CD4-positive, alpha-beta T cell (primary cell): ENCODE measurements around the gene SIPA1. TPM values are rescaled to one million over a fixed set of nuclear protein-coding genes. Genes with fewer than 3 reads are reported as not detected.

ENCODE experiments used
- ATAC-seq: fragments of 200-7000 bp; cut with Tn5 transposase; one replicate; pipeline ENCODE4 v1.10.0; 2022; ENCODE audit warnings: mild to moderate bottlenecking; ENCODE audit not compliant: poor library complexity
- CTCF ChIA-PET: fragments of 350-600 bp; sonication (Branson Sonifier 250); formaldehyde crosslinking; loops from one replicate; lab custom pipeline; 2021; ENCODE audit warnings: antibody characterized with exemption, inconsistent platforms; lab: Charles Lee
- POLR2A ChIA-PET: fragments of 350-600 bp; sonication (Branson Sonifier 250); formaldehyde crosslinking; loops from one replicate; lab custom pipeline; 2021; ENCODE audit warnings: antibody characterized with exemption, inconsistent platforms; lab: Charles Lee
- DNase-seq, 14 experiments: peaks; one replicate each; pipeline ENCODE4 v3.0.0-alpha.2; 2013 to 2020; ENCODE audit warnings: mixed read lengths in 2 of 14
- H3K27ac ChIP-seq, 2 donors: one replicate each; pipeline versions ENCODE4 v1.5.1 to v1.7.0; 2013; ENCODE audit warnings: low read length in 2 of 2, low read depth in 1 of 2, mild to moderate bottlenecking in 1 of 2
- H3K27me3 ChIP-seq, 2 experiments: 1 replicate in 1 of 2; 2 replicates in 1 of 2; pipeline versions ENCODE4 v1.6.1 to v1.7.0; 2013; ENCODE audit warnings: low read length in 2 of 2, control low read depth in 1 of 2, mild to moderate bottlenecking in 1 of 2, moderate library complexity in 1 of 2; ENCODE audit not compliant: insufficient read depth in 2 of 2, control insufficient read depth in 1 of 2
- H3K36me3 ChIP-seq: one replicate; pipeline ENCODE4 v1.6.1; 2013; ENCODE audit warnings: low read length, control low read depth; ENCODE audit not compliant: insufficient read depth
- H3K4me1 ChIP-seq: one replicate; pipeline ENCODE4 v1.6.1; 2013; ENCODE audit warnings: low read length, control low read depth; ENCODE audit not compliant: insufficient read depth
- H3K4me3 ChIP-seq: one replicate; pipeline ENCODE4 v1.5.1; 2013; ENCODE audit warnings: mild to moderate bottlenecking, low read length, moderate library complexity
- H3K9me3 ChIP-seq, 2 experiments: 1 replicate in 1 of 2; 2 replicates in 1 of 2; pipeline versions ENCODE4 v1.6.1 to v1.7.0; 2013; ENCODE audit warnings: low read length in 2 of 2, mild to moderate bottlenecking in 2 of 2, control low read depth in 1 of 2, moderate library complexity in 1 of 2; ENCODE audit not compliant: control insufficient read depth in 1 of 2, insufficient read depth in 1 of 2
- H3K27ac Mint-ChIP-seq: one replicate; pipeline ENCODE4 v1.8.0; 2020; ENCODE audit warnings: mixed read lengths
- H3K27me3 Mint-ChIP-seq: one replicate; pipeline ENCODE4 v1.8.0; 2021; ENCODE audit warnings: mixed read lengths
- H3K36me3 Mint-ChIP-seq: one replicate; pipeline ENCODE4 v1.8.0; 2021; ENCODE audit warnings: low read depth, mixed read lengths
- H3K4me1 Mint-ChIP-seq: one replicate; pipeline ENCODE4 v1.8.0; 2021; ENCODE audit warnings: low read depth, mixed read lengths
- H3K4me3 Mint-ChIP-seq: one replicate; pipeline ENCODE4 v1.8.0; 2020; ENCODE audit warnings: mild to moderate bottlenecking, mixed read lengths
- H3K9me3 Mint-ChIP-seq: one replicate; pipeline ENCODE4 v1.8.0; 2020; ENCODE audit warnings: mixed read lengths
- CTCF ChIP-seq: fragments of 200-600 bp; IDR thresholded peaks from one replicate; pipeline ENCODE4 v1.8.0; 2022; ENCODE audit warnings: antibody characterized with exemption, mild to moderate bottlenecking
- intact Hi-C, 2 experiments: fragments of 100-400 bp; cut with DNase I in 1 of 2; cut with micrococcal nuclease in 1 of 2; formaldehyde crosslinking; loops; one replicate each; pipeline versions ENCODE4 v1.15.1 to v1.9.0; 2023 to 2025; cut with DNase I, micrococcal nuclease
- microRNA-seq: library from miRNA; unstranded; fragments of <30 nt; microRNA quantifications from one replicate; pipeline ENCODE4 v1.2.0, GENCODE V29; 2021; ENCODE audit warnings: borderline microRNAs expressed, borderline replicate concordance
- total RNA-seq, 174 experiments: library from RNA in 2 of 174; stranded (reverse) in 2 of 174; gene quantifications; one replicate each; pipeline ENCODE4 v1.2.3 and lab custom pipeline; 2021 to 2026

SIPA1 gene
- total RNA-seq, 2 experiments from 2014 or later, result 272 to 298 TPM

GRCh38 chr11:65698205-65698604, 60.3 kb downstream of the SIPA1 start:
- Mint-ChIP-seq H3K4me3 (no peak overlapping the region), H3K27me3 (peaks cover 5% of the 10 kb centered on the region), H3K4me1 (no peaks in the 10 kb centered on the region), H3K36me3 (no peaks in the 10 kb centered on the region), H3K9me3 (no peaks in the 10 kb centered on the region), H3K27ac (no peak overlapping the region)
- DNase-seq (no peak), ATAC-seq (no peak)
- Histone ChIP-seq H3K4me1 (no peaks in the 10 kb centered on the region), H3K27me3 (no peaks in the 10 kb centered on the region), H3K9me3 (no peaks in the 10 kb centered on the region), H3K36me3 (no peaks in the 10 kb centered on the region), H3K27ac (no peak overlapping the region), H3K4me3 (no peak overlapping the region)
- intact Hi-C loops, result no loop called here
- POLR2A ChIA-PET, result no interaction called here
- no peak for TF ChIP-seq CTCF
- CTCF ChIA-PET, result no interaction called here

- ChIA-PET CTCF (no interaction called here), POLR2A (no interaction called here)
- Histone ChIP-seq H3K9me3 (no peaks in the 10 kb centered on the region), H3K4me3 (no peak overlapping the region), H3K36me3 (no peaks in the 10 kb centered on the region), H3K27ac (no peak overlapping the region), H3K4me1 (no peaks in the 10 kb centered on the region), H3K27me3 (no peaks in the 10 kb centered on the region)
- DNase-seq, result no peak
- H3K4me3 Mint-ChIP-seq, result no peak overlapping the region
- H3K4me1 Mint-ChIP-seq, result no peaks in the 10 kb centered on the region
- intact Hi-C loops, result no loop called here
- no peak for TF ChIP-seq CTCF
- H3K27me3 Mint-ChIP-seq, result peaks cover 5% of the 10 kb centered on the region
- no peaks in the 10 kb centered on the region for H3K9me3 Mint-ChIP-seq
- no peak for ATAC-seq
- H3K27ac Mint-ChIP-seq, result no peak overlapping the region
- no peaks in the 10 kb centered on the region for H3K36me3 Mint-ChIP-seq
These were observed 61.4 kb downstream of the SIPA1 start for GRCh38 chr11:65699306-65699705.

- ChIA-PET POLR2A (interaction anchor here (0.6 kb wide), 1 partner anchor 64 kb away, joined by 3 read pairs; no protein-coding TSS in a partner anchor), CTCF (interaction anchor here (0.5 to 1.3 kb wide), 3 partner anchors 12 to 522 kb away, joined by 3 to 6 read pairs (median 3); partner anchors contain the start of gene KAT5)
- H3K4me3 ChIP-seq, result no peak overlapping the region
- no peaks in the 10 kb centered on the region for H3K9me3 ChIP-seq
- no peak overlapping the region for H3K27ac ChIP-seq
- no peak overlapping the region for H3K27ac Mint-ChIP-seq
- DNase-seq (no peak), ATAC-seq (no peak)
- no peaks in the 10 kb centered on the region for H3K36me3 ChIP-seq
- peaks cover 5% of the 10 kb centered on the region for H3K27me3 Mint-ChIP-seq
- H3K4me1 ChIP-seq, result no peaks in the 10 kb centered on the region
- intact Hi-C loops, result no loop called here
- H3K4me3 Mint-ChIP-seq, result no peak overlapping the region
- no peak for TF ChIP-seq CTCF
- no peaks in the 10 kb centered on the region for H3K4me1 Mint-ChIP-seq
- no peaks in the 10 kb centered on the region for H3K9me3 Mint-ChIP-seq
- H3K27me3 ChIP-seq, result no peaks in the 10 kb centered on the region
- H3K36me3 Mint-ChIP-seq, result no peaks in the 10 kb centered on the region
These were observed 62.5 kb downstream of the SIPA1 start for GRCh38 chr11:65700399-65700798.

Small RNA genes within 50 kb of the gene (microRNA-seq; reads per million reads assigned to microRNA genes)
- 0.61 reads per million for gene MIR4489
- gene MIR4690, result not detected

Other genes starting within 250 kb of the SIPA1 start
- 100 to 1,000 TPM; 221 to 223 TPM for gene NEAT1, start 215.3 kb upstream of the SIPA1 start, total RNA-seq
- over 10,000 TPM; 31,509 to 32,316 TPM for gene MALAT1, start 139.1 kb upstream of the SIPA1 start, total RNA-seq
- 10 to 100 TPM; 57.4 to 60.7 TPM for gene SCYL1, start 113.0 kb upstream of the SIPA1 start, total RNA-seq
- gene LTBP3, start 79.7 kb upstream of the SIPA1 start, total RNA-seq, result 100 to 1,000 TPM; 236 to 238 TPM
- 10 to 100 TPM; 38.7 to 39.9 TPM for gene ZNRD2, start 67.6 kb upstream of the SIPA1 start, total RNA-seq
- gene FAM89B, start 65.6 kb upstream of the SIPA1 start, total RNA-seq, result 10 to 100 TPM; 23.3 to 27.3 TPM
- gene EHBP1L1, start 62.0 kb upstream of the SIPA1 start, total RNA-seq, result 10 to 100 TPM; 82.6 to 88.5 TPM
- gene KCNK7, start 42.3 kb upstream of the SIPA1 start, total RNA-seq, result 1 to 10 TPM; 4.9 to 5.0 TPM
- 10 to 100 TPM; 45.2 to 45.8 TPM for gene MAP3K11, start 23.9 kb upstream of the SIPA1 start, total RNA-seq
- 10 to 100 TPM; 37.3 to 40.5 TPM for gene PCNX3, start 22.3 kb upstream of the SIPA1 start, total RNA-seq
- 100 to 1,000 TPM; 379 to 382 TPM for gene RELA, start 24.8 kb downstream of the SIPA1 start, total RNA-seq
- 10 to 100 TPM; 90.9 to 99.6 TPM for gene KAT5, start 74.2 kb downstream of the SIPA1 start, total RNA-seq
- gene RNASEH2C, start 82.7 kb downstream of the SIPA1 start, total RNA-seq, result 10 to 100 TPM; 25.3 to 25.9 TPM
- gene AP5B1, start 142.9 kb downstream of the SIPA1 start, total RNA-seq, result 10 to 100 TPM; 12.7 to 12.8 TPM
- under 1 TPM; 0.20 to 0.52 TPM for gene OVOL1, start 149.0 kb downstream of the SIPA1 start, total RNA-seq
- gene SNX32, start 195.9 kb downstream of the SIPA1 start, total RNA-seq, result under 1 TPM; 0.33 to 0.61 TPM
- 100 to 1,000 TPM; 322 to 331 TPM for gene CFL1, start 220.1 kb downstream of the SIPA1 start, total RNA-seq
- 10 to 100 TPM; 37.7 to 39.2 TPM for gene MUS81, start 222.3 kb downstream of the SIPA1 start, total RNA-seq
- gene EFEMP2, start 234.7 kb downstream of the SIPA1 start, total RNA-seq, result 1 to 10 TPM; 5.2 to 5.9 TPM
- 10 to 100 TPM; 20.6 to 21.6 TPM for gene CTSW, start 241.7 kb downstream of the SIPA1 start, total RNA-seq